Measurements from ENCODE around the gene PFDN1.

PFDN1 gene

DNA sequence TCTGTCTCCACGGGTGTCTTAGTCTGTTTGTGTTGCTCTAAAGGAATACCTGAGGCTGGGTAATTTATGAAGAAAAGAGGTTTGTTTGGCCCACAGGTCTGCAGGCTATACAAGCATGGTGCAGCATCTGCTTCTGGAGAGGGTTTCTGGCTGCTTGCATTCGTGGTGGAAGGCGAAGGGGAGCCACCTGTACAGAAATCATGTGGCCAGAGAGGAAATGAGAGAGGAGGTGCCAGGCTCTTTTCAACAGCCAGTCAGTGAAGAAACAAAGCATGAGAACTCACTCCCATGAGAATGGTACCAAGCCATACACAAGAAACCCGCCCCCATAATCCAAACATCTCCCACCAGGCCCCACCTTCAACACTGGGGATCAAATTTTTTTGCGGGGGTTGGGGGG lies 53.4 kb downstream of the PFDN1 start:
- no peak for TF ChIP-seq POLR2AphosphoS5 (IDR thresholded peaks at IDR 0.05; ENCODE audit: low read depth, low read length)
- no peak for TF ChIP-seq POLR2A (IDR thresholded peaks at IDR 0.05; ENCODE audit: low read depth, low read length)
- TF ChIP-seq PAX5 (IDR thresholded peaks at IDR 0.05; ENCODE audit: insufficient read depth, low read length, severe bottlenecking) = no peak
- no peak for TF ChIP-seq SPI1 (IDR thresholded peaks at IDR 0.05; ENCODE audit: low read depth, low read length)
- no peak for TF ChIP-seq POU2F2 (IDR thresholded peaks at IDR 0.05; ENCODE audit: low read depth, low read length)
- TF ChIP-seq TAF1 (IDR thresholded peaks at IDR 0.05; ENCODE audit: low read depth, low read length) = no peak
- DNase-seq (ENCODE audit: insufficient read length, low spot score) (no peak), FAIRE-seq (no peak)

DNA sequence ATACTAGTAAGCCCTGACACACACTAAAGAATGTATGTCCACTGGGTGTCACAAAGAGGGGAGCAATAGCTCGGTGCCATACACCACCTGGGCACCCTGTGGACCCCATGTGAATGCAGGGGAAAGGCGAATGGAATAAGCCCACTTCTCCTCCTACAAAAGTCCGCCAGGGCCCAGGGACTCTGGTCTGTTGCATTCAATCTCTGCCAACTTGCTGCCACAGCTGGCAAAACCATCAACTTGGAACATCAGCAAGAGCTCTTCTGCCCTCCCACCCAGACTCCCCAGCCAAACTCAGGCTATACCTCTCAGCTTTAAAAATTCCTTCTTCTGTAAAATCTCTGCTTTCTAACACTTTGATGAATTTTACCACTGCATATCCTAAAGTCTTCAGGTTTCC lies 54.5 kb downstream of the PFDN1 start:
- no peak for FAIRE-seq
- DNase-seq (ENCODE audit: insufficient read length, low spot score) = no peak
- TF ChIP-seq TAF1 (IDR thresholded peaks at IDR 0.05; ENCODE audit: low read depth, low read length) (no peak), SPI1 (IDR thresholded peaks at IDR 0.05; ENCODE audit: low read depth, low read length) (no peak), POLR2AphosphoS5 (IDR thresholded peaks at IDR 0.05; ENCODE audit: low read depth, low read length) (no peak), POLR2A (IDR thresholded peaks at IDR 0.05; ENCODE audit: low read depth, low read length) (no peak), PAX5 (IDR thresholded peaks at IDR 0.05; ENCODE audit: insufficient read depth, low read length, severe bottlenecking) (no peak)

DNA sequence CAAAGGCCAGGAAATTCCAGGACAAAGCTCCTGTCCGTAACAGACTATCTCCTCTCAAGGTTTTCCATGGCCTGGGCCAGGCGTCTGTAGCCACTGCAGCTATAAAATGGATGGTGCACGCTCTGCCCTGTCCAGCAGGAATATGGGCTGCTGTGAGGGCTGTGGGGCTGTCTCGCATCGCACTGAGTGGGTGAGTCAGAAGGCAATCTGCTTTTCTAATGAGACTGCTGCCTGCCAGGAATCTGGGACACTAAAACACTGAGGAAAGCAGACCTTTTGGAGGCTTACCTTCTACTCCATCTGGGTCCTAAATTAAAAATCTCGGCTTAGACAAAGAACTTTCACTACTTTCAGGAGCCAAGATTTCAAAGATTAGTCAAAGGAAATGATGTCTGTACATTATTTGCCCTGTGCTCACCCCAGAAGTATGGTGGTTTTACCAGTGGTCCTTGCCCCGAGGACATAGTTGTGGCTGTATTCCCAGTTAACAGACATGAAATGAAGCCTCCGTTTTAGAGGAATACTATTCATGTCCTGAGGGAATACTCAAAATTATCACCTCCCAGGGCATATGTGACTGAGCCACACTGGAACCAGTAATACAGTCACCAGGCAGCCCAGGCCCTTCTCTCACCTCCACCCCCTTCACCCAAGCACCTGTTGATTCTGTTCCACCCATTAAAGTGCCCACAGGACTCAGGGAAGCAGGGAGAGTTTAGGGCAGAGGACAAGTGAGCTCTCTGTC lies 56.4 kb downstream of the PFDN1 start:
- FAIRE-seq = no peak
- TF ChIP-seq POU2F2 (IDR thresholded peaks at IDR 0.05; ENCODE audit: low read depth, low read length) (no peak), POLR2AphosphoS5 (IDR thresholded peaks at IDR 0.05; ENCODE audit: low read depth, low read length) (no peak), POLR2A (IDR thresholded peaks at IDR 0.05; ENCODE audit: low read depth, low read length) (no peak), PAX5 (IDR thresholded peaks at IDR 0.05; ENCODE audit: insufficient read depth, low read length, severe bottlenecking) (no peak), TAF1 (IDR thresholded peaks at IDR 0.05; ENCODE audit: low read depth, low read length) (no peak), SPI1 (IDR thresholded peaks at IDR 0.05; ENCODE audit: low read depth, low read length) (no peak)
- DNase-seq (ENCODE audit: insufficient read length, low spot score) = no peak

DNA sequence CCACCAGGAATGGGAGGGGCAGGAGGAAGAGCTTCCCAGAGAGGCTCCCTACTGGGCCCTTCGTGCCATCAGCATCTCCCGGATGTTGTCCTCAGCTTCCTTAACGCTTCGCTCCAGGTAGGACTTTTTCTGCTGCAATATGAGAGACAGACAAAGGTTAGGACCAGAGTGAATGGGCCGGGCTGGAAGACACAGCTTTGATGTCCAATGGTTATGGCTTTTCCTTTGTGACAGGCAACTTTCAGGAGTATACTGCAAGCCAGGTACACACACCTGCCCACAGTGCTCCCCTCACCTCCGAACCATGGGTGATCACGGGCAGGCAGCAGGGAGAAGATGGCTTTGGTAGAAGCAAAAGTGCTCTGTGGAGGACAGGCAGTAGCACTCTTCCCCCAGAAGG lies 57.0 kb downstream of the PFDN1 start:
- DNase-seq (ENCODE audit: insufficient read length, low spot score) (no peak), FAIRE-seq (no peak)
- TF ChIP-seq POLR2AphosphoS5 (IDR thresholded peaks at IDR 0.05; ENCODE audit: low read depth, low read length) = no peak
- TF ChIP-seq SPI1 (IDR thresholded peaks at IDR 0.05; ENCODE audit: low read depth, low read length) = no peak
- TF ChIP-seq PAX5 (IDR thresholded peaks at IDR 0.05; ENCODE audit: insufficient read depth, low read length, severe bottlenecking) = no peak
- TF ChIP-seq POU2F2 (IDR thresholded peaks at IDR 0.05; ENCODE audit: low read depth, low read length) = no peak
- TF ChIP-seq TAF1 (IDR thresholded peaks at IDR 0.05; ENCODE audit: low read depth, low read length) = no peak
- no peak for TF ChIP-seq POLR2A (IDR thresholded peaks at IDR 0.05; ENCODE audit: low read depth, low read length)

DNA sequence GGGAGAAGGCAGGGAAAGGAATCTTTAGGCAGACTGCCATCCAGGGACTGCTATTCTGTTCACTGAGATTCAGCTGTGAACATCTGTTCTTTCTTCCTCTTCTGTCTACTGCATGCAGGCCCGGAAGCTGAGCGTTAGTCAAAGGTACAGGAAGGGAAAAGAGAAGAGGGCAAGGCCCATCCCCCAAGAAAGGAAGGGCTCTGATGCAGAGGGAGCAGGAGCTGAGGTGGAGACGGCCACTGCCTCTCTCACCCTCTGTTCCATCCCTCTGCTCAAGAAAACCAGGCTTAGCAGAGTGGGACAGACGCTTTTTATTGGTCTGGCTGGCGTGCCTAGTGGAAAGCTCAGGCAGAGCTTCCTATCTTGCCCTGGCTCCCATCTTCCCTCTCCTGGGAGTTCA lies 57.6 kb downstream of the PFDN1 start:
- TF ChIP-seq TAF1 (IDR thresholded peaks at IDR 0.05; ENCODE audit: low read depth, low read length) = no peak
- no peak for FAIRE-seq

DNA sequence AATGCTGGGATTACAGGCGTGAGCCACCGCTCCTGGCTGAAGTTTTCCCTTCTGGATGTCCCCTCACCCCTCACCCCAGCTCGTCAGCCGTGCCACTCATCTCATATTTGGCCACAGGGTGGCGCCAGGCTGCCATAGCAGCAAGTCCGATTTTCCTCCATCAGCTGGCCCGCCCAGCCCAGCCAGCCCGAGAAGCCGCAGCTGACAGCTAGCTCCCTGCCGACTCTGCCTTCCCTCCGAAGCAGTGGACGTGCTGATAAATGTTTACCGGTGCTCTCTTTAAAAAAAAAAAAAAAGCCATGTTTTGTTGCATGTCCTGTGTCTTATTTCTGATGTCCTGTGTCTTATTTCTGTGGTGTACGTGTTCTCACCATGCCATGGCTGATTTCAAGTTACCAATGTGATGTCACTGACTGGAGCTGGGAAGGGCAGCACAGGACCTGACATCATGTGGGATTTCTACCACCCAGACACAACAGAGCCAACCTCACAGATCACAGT lies 58.3 kb downstream of the PFDN1 start:
- 0 out of 2 replicates have a peak, but pooled peaks have one; percentile 52 for TF ChIP-seq POU2F2 (IDR thresholded peaks at IDR 0.05; ENCODE audit: low read depth, low read length)
- TF ChIP-seq SPI1 (IDR thresholded peaks at IDR 0.05; ENCODE audit: low read depth, low read length) = no peak
- FAIRE-seq = peak; percentile 94
- peak; percentile 62 for DNase-seq (ENCODE audit: insufficient read length, low spot score)

More for the DNA sequence above, 57.6 kb downstream of the PFDN1 start:
- DNase-seq (ENCODE audit: insufficient read length, low spot score) = no peak

DNA sequence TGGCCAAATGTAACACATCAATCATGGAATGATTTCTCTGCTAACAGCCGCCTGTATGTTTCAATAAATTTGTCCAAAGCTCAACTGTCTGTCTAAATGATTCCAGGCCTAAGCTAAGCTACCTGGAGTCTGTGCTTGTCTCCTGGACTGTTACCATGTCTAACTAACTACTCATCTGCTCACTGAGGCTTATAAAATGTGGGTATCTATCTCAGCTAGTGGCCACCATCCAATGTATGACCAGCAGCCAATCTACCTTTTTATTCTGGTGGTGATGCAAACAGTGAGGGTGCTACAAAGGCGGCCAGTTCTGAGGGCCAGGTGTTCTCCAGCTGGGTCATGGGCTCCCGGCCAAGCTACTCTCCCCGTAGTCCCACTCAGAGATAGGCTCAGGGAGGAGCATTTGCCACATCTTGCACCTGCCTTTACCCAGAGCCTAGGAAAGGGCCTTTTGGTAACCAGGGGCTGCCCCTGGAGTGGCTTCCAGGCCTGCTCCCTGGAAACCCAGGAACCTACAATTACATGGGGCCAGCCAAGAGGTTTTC lies 59.1 kb downstream of the PFDN1 start:
- DNase-seq (ENCODE audit: insufficient read length, low spot score) (no peak), FAIRE-seq (no peak)
- TF ChIP-seq SPI1 (IDR thresholded peaks at IDR 0.05; ENCODE audit: low read depth, low read length) (no peak), PAX5 (IDR thresholded peaks at IDR 0.05; ENCODE audit: insufficient read depth, low read length, severe bottlenecking) (no peak), POLR2A (IDR thresholded peaks at IDR 0.05; ENCODE audit: low read depth, low read length) (no peak), POLR2AphosphoS5 (IDR thresholded peaks at IDR 0.05; ENCODE audit: low read depth, low read length) (no peak), TAF1 (IDR thresholded peaks at IDR 0.05; ENCODE audit: low read depth, low read length) (no peak), POU2F2 (IDR thresholded peaks at IDR 0.05; ENCODE audit: low read depth, low read length) (no peak)

DNA sequence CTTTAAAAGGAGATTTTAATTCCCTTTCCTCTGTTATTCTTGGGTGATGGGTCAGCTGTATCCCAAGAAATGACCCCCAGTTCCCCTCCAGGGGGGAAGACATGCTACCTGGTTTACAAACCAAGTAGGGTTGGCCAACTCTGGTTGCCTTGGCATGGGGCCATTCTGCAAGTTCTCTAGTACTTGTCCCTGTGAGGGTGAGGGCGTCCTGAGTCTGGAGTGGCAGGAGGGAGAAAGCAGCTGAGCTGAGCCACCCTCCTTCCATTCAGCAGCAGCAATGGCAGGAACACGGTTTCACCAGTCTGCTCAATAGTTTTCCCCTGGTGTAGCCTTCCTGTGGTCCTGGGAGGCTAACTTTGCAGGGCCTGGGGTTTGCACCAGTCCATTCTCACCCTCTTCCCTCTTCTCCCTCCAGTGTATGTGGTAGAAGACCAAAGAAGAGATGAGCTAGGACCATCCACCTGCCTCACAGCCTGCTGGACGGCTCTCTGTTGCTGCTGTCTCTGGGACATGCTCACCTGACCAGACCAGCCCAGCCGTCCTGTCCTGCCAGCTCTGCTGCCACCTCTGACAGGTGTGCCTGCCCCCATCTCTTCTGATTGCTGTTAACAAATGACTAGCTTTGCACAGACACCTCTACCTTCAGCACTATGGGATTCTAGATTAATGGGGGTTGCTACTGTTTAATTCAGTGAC lies 59.9 kb downstream of the PFDN1 start:
- peak; percentile 5 for FAIRE-seq
- TF ChIP-seq SPI1 (IDR thresholded peaks at IDR 0.05; ENCODE audit: low read depth, low read length) (no peak), POLR2A (IDR thresholded peaks at IDR 0.05; ENCODE audit: low read depth, low read length) (no peak), PAX5 (IDR thresholded peaks at IDR 0.05; ENCODE audit: insufficient read depth, low read length, severe bottlenecking) (no peak), POLR2AphosphoS5 (IDR thresholded peaks at IDR 0.05; ENCODE audit: low read depth, low read length) (no peak), POU2F2 (IDR thresholded peaks at IDR 0.05; ENCODE audit: low read depth, low read length) (no peak), TAF1 (IDR thresholded peaks at IDR 0.05; ENCODE audit: low read depth, low read length) (no peak)
- no peak for DNase-seq (ENCODE audit: insufficient read length, low spot score)

DNA sequence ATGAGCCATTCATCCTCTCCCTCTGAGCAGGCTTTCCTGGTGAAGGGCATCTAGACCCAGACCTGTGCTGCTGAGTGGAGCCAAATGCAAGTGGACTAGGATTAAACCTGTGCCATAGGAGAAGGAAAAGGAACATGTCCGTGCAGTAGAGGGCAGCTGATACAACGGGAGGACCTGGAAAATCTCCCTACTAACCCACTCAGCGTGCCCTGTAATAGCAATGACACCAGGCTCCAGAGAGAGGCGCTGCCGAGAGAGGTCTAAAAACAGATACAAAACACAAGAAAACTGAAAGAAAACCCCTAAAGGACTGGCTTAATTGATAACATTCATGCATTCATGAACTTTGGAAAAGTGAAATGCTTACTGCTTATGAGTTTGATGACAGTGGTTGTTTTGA lies 60.8 kb downstream of the PFDN1 start:
- no peak for TF ChIP-seq POLR2AphosphoS5 (IDR thresholded peaks at IDR 0.05; ENCODE audit: low read depth, low read length)
- TF ChIP-seq TAF1 (IDR thresholded peaks at IDR 0.05; ENCODE audit: low read depth, low read length) = no peak
- no peak for TF ChIP-seq POLR2A (IDR thresholded peaks at IDR 0.05; ENCODE audit: low read depth, low read length)
- TF ChIP-seq POU2F2 (IDR thresholded peaks at IDR 0.05; ENCODE audit: low read depth, low read length) = no peak
- no peak for TF ChIP-seq SPI1 (IDR thresholded peaks at IDR 0.05; ENCODE audit: low read depth, low read length)
- TF ChIP-seq PAX5 (IDR thresholded peaks at IDR 0.05; ENCODE audit: insufficient read depth, low read length, severe bottlenecking) = no peak
- DNase-seq (ENCODE audit: insufficient read length, low spot score) = no peak
- FAIRE-seq = no peak

Measured in GM12891 (cell line).